ENCODE data around the gene SIM2. TPM values are rescaled to one million over a fixed set of nuclear protein-coding genes. Genes with fewer than 3 reads are reported as not detected.

The SIM2 gene
- total and polyA plus RNA-seq, 2 experiments from 2014 or later: 0.16 to 0.49 TPM

DNA sequence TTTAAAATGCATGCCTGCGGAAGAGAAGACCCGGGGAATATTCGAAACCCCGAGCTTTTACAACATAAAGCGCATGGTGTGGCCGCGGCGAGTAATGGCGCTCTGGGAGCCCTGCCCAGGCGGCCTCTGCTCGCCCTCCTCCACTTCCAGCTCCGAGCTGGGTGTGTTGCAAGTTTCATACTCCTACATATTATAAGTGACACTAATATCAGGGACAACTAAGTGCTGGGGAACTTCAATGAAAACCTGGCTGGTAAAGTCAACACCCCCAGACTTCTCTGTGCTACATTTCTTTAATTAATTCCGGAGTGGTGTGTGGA lies 11.8 kb downstream of the SIM2 start (continued):
- TF ChIP-seq, protein P1, sequence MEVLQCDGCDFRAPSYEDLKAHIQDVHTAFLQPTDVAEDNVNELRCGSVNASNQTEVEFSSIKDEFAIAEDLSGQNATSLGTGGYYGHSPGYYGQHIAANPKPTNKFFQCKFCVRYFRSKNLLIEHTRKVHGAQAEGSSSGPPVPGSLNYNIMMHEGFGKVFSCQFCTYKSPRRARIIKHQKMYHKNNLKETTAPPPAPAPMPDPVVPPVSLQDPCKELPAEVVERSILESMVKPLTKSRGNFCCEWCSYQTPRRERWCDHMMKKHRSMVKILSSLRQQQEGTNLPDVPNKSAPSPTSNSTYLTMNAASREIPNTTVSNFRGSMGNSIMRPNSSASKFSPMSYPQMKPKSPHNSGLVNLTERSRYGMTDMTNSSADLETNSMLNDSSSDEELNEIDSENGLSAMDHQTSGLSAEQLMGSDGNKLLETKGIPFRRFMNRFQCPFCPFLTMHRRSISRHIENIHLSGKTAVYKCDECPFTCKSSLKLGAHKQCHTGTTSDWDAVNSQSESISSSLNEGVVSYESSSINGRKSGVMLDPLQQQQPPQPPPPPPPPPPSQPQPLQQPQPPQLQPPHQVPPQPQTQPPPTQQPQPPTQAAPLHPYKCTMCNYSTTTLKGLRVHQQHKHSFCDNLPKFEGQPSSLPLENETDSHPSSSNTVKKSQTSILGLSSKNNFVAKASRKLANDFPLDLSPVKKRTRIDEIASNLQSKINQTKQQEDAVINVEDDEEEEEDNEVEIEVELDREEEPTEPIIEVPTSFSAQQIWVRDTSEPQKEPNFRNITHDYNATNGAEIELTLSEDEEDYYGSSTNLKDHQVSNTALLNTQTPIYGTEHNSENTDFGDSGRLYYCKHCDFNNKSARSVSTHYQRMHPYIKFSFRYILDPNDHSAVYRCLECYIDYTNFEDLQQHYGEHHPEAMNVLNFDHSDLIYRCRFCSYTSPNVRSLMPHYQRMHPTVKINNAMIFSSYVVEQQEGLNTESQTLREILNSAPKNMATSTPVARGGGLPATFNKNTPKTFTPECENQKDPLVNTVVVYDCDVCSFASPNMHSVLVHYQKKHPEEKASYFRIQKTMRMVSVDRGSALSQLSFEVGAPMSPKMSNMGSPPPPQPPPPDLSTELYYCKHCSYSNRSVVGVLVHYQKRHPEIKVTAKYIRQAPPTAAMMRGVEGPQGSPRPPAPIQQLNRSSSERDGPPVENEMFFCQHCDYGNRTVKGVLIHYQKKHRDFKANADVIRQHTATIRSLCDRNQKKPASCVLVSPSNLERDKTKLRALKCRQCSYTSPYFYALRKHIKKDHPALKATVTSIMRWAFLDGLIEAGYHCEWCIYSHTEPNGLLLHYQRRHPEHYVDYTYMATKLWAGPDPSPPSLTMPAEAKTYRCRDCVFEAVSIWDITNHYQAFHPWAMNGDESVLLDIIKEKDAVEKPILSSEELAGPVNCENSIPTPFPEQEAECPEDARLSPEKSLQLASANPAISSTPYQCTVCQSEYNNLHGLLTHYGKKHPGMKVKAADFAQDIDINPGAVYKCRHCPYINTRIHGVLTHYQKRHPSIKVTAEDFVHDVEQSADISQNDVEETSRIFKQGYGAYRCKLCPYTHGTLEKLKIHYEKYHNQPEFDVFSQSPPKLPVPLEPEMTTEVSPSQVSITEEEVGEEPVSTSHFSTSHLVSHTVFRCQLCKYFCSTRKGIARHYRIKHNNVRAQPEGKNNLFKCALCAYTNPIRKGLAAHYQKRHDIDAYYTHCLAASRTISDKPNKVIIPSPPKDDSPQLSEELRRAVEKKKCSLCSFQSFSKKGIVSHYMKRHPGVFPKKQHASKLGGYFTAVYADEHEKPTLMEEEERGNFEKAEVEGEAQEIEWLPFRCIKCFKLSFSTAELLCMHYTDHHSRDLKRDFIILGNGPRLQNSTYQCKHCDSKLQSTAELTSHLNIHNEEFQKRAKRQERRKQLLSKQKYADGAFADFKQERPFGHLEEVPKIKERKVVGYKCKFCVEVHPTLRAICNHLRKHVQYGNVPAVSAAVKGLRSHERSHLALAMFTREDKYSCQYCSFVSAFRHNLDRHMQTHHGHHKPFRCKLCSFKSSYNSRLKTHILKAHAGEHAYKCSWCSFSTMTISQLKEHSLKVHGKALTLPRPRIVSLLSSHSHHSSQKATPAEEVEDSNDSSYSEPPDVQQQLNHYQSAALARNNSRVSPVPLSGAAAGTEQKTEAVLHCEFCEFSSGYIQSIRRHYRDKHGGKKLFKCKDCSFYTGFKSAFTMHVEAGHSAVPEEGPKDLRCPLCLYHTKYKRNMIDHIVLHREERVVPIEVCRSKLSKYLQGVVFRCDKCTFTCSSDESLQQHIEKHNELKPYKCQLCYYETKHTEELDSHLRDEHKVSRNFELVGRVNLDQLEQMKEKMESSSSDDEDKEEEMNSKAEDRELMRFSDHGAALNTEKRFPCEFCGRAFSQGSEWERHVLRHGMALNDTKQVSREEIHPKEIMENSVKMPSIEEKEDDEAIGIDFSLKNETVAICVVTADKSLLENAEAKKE (CRISPR knock-in tag; IDR thresholded peaks at IDR 0.05): no peak

DNA sequence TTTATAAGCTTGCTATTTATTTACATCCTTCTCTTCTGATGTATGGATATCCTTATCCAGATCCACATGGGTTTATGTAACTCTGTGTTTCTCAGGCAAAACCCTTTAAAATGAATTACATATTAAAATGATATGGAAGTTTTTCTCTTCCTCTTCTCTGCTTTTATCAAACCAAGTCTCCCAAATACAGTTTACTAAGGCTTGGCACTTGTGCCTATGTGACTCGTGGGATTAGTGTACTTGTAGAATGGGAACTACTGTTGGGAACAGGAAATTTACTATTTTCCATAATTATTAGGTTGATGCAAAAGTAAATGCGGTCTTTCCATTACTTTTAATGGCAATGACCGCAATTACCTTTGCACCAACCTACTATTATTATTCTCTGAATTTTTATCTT lies 14.8 kb downstream of the SIM2 start:
- H3K27ac Mint-ChIP-seq: no peak overlapping the region
- DNase-seq (ENCODE audit: low spot score): no peak
- no peak overlapping the region for H3K27ac ChIP-seq (ENCODE audit: low read depth)
- TF ChIP-seq ZNF114 (CRISPR knock-in tag; IDR thresholded peaks at IDR 0.05): no peak
- no peak for TF ChIP-seq POLR2AphosphoS5 (IDR thresholded peaks at IDR 0.05; ENCODE audit: low read depth)
- TF ChIP-seq EZH2 (IDR thresholded peaks at IDR 0.05; ENCODE audit: low read depth, unreplicated experiment): no peak
- TF ChIP-seq, protein P2, sequence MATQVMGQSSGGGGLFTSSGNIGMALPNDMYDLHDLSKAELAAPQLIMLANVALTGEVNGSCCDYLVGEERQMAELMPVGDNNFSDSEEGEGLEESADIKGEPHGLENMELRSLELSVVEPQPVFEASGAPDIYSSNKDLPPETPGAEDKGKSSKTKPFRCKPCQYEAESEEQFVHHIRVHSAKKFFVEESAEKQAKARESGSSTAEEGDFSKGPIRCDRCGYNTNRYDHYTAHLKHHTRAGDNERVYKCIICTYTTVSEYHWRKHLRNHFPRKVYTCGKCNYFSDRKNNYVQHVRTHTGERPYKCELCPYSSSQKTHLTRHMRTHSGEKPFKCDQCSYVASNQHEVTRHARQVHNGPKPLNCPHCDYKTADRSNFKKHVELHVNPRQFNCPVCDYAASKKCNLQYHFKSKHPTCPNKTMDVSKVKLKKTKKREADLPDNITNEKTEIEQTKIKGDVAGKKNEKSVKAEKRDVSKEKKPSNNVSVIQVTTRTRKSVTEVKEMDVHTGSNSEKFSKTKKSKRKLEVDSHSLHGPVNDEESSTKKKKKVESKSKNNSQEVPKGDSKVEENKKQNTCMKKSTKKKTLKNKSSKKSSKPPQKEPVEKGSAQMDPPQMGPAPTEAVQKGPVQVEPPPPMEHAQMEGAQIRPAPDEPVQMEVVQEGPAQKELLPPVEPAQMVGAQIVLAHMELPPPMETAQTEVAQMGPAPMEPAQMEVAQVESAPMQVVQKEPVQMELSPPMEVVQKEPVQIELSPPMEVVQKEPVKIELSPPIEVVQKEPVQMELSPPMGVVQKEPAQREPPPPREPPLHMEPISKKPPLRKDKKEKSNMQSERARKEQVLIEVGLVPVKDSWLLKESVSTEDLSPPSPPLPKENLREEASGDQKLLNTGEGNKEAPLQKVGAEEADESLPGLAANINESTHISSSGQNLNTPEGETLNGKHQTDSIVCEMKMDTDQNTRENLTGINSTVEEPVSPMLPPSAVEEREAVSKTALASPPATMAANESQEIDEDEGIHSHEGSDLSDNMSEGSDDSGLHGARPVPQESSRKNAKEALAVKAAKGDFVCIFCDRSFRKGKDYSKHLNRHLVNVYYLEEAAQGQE (IDR thresholded peaks at IDR 0.05; ENCODE audit: unreplicated experiment): no peak
- TF ChIP-seq ZNF331 (CRISPR knock-in tag; IDR thresholded peaks at IDR 0.05; ENCODE audit: low read depth): no peak
- TF ChIP-seq EZH2phosphoT487 (IDR thresholded peaks at IDR 0.05; ENCODE audit: unreplicated experiment): no peak
- TF ChIP-seq, protein P3, sequence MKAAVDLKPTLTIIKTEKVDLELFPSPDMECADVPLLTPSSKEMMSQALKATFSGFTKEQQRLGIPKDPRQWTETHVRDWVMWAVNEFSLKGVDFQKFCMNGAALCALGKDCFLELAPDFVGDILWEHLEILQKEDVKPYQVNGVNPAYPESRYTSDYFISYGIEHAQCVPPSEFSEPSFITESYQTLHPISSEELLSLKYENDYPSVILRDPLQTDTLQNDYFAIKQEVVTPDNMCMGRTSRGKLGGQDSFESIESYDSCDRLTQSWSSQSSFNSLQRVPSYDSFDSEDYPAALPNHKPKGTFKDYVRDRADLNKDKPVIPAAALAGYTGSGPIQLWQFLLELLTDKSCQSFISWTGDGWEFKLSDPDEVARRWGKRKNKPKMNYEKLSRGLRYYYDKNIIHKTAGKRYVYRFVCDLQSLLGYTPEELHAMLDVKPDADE (IDR thresholded peaks at IDR 0.05): no peak
- TF ChIP-seq, protein P4, sequence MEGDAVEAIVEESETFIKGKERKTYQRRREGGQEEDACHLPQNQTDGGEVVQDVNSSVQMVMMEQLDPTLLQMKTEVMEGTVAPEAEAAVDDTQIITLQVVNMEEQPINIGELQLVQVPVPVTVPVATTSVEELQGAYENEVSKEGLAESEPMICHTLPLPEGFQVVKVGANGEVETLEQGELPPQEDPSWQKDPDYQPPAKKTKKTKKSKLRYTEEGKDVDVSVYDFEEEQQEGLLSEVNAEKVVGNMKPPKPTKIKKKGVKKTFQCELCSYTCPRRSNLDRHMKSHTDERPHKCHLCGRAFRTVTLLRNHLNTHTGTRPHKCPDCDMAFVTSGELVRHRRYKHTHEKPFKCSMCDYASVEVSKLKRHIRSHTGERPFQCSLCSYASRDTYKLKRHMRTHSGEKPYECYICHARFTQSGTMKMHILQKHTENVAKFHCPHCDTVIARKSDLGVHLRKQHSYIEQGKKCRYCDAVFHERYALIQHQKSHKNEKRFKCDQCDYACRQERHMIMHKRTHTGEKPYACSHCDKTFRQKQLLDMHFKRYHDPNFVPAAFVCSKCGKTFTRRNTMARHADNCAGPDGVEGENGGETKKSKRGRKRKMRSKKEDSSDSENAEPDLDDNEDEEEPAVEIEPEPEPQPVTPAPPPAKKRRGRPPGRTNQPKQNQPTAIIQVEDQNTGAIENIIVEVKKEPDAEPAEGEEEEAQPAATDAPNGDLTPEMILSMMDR (conservative IDR thresholded peaks at IDR 0.05; ENCODE audit: low read depth in 2 of 2): no peak
- no peak for TF ChIP-seq CREB1 (CRISPR knock-in tag; IDR thresholded peaks at IDR 0.05; ENCODE audit: low read depth)
- no peak for TF ChIP-seq STAT1 (IDR thresholded peaks at IDR 0.05; ENCODE audit: unreplicated experiment)
- no peak for TF ChIP-seq JUNB (IDR thresholded peaks at IDR 0.05; ENCODE audit: unreplicated experiment)

More for the DNA sequence above, 14.8 kb downstream of the SIM2 start:
- Histone ChIP-seq H3K9me2 (ENCODE audit: insufficient read depth) (no peaks in the 10 kb centered on the region), H3F3A (replicated peaks; ENCODE audit: low read depth) (peaks cover 12% of the 10 kb centered on the region), H3K36me3 (ENCODE audit: insufficient read depth) (no peaks in the 10 kb centered on the region), H2AFZ (no peak overlapping the region), H3K4me1 (ENCODE audit: insufficient read depth) (peaks cover 49% of the 10 kb centered on the region), H4K20me1 (replicated peaks; ENCODE audit: insufficient read depth) (no peaks in the 10 kb centered on the region), H3K27me3 (ENCODE audit: insufficient read depth) (peaks cover 56% of the 10 kb centered on the region), H3K79me2 (replicated peaks; ENCODE audit: insufficient read depth) (no peaks in the 10 kb centered on the region), H3K4me3 (no peak overlapping the region), H3K4me2 (no peak overlapping the region)
- no peaks in the 10 kb centered on the region for H3K36me3 Mint-ChIP-seq (ENCODE audit: low read depth)
- no peaks in the 10 kb centered on the region; the same call in 2 of the 3 replicates for H3K9me3 Mint-ChIP-seq
- H3K4me3 Mint-ChIP-seq: no peak overlapping the region
- H3K27me3 Mint-ChIP-seq (ENCODE audit: insufficient read depth, low read depth, poor library complexity): peaks cover 38% of the 10 kb centered on the region
- ATAC-seq: no peak
- H3K4me1 Mint-ChIP-seq: peaks cover 42% of the 10 kb centered on the region
